Heart left ventricle (tissue), 13 donors: ENCODE results near the gene ZDHHC18.
"Not testable (repeated sequence)": the region's sequence is repeated elsewhere in the genome, so short reads cannot be mapped to it uniquely, and the experiment has no call there.

Source experiments
- POLR2A ChIP-seq, 2 donors: fragments of 450-650 bp; IDR thresholded peaks; one replicate each; pipeline ENCODE4 v1.6.1; 2017; ENCODE audit warnings: antibody characterized with exemption in 2 of 2, mild to moderate bottlenecking in 2 of 2, moderate library complexity in 2 of 2
- TF ChIP-seq, protein P1 (sequence below), 12 donors: fragments of 200-600 bp; sonication (generic) in 4 of 12; IDR thresholded peaks; one replicate each; pipeline versions ENCODE4 v1.5.0 to v1.8.0; 2018 to 2022; ENCODE audit warnings: antibody characterized with exemption in 12 of 12, mild to moderate bottlenecking in 5 of 12
- donor health status: ischemic (EF 13 %, LVEDD 7.1; RV severe dilation, severe dysfunction).
- donor health status: DM: no; HTN: yes; CAD: no.
- donor health status: DM: no; HTN: no; CAD: no.
- donor health status: ischemic (EF 25% LVEDD 6.9; RV normal size, moderate dysfunction).
- donor health status: ischemic (EF 25% LVEDD 5.7; RV mildly dilated, moderate dysfunction).
- donor health status: ischemic (EF 35%, LVEDD 5.7; RV mildly dilated, moderate dysfunction).
- donor health status: nonischemic (EF 11% LVEDD 7.7; RV severe dilation, severe dysfunction).
- donor health status: DM: yes; HTN: yes; CAD: no.
- donor health status: PGD.
- donor health status: ischemic (EF 29% LVEDD 5.4; RV normal size, mild dysfunction).
- donor health status: nonischemic (EF 23%, LVEDD 6.1; RV moderate dilation, normal function).

DNA sequence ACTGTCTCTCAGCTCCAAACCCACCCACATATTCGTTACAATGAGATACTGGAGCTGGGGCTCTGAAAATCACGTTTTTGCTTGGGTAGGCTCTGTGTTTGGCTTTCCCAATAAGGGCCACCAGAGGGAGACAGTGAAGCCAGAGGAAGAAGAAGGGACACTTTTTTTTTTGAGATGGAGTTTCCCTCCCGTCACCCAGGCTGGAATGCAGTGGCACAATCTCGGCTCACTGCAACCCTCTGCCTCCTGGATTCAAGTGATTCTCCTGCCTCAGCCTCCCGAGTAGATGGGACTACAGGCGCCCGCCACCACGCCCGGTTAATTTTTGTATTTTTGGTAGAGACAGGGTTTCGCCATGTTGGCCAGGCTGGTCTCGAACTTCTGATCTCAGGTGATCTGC lies 16.4 kb upstream of the ZDHHC18 start:
- TF ChIP-seq, protein P1, sequence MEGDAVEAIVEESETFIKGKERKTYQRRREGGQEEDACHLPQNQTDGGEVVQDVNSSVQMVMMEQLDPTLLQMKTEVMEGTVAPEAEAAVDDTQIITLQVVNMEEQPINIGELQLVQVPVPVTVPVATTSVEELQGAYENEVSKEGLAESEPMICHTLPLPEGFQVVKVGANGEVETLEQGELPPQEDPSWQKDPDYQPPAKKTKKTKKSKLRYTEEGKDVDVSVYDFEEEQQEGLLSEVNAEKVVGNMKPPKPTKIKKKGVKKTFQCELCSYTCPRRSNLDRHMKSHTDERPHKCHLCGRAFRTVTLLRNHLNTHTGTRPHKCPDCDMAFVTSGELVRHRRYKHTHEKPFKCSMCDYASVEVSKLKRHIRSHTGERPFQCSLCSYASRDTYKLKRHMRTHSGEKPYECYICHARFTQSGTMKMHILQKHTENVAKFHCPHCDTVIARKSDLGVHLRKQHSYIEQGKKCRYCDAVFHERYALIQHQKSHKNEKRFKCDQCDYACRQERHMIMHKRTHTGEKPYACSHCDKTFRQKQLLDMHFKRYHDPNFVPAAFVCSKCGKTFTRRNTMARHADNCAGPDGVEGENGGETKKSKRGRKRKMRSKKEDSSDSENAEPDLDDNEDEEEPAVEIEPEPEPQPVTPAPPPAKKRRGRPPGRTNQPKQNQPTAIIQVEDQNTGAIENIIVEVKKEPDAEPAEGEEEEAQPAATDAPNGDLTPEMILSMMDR (IDR thresholded peaks at IDR 0.05): peak; percentile 57 to 82 (median 71)
- TF ChIP-seq POLR2A (IDR thresholded peaks at IDR 0.05): not testable (repeated sequence)
